ENCODE data around the gene SCIN. TPM values are rescaled to one million over a fixed set of nuclear protein-coding genes. Genes with fewer than 3 reads are reported as not detected.

The SCIN gene
- total and polyA plus RNA-seq, 8 donors, result 2.5 to 49.2 (median 7.3) TPM

- TF ChIP-seq POLR2AphosphoS5 (IDR thresholded peaks at IDR 0.05) (no peak), EP300 (IDR thresholded peaks at IDR 0.05) (no peak), CTCF (IDR thresholded peaks at IDR 0.05) (no peak), POLR2A (IDR thresholded peaks at IDR 0.05) (no peak)
- Histone ChIP-seq H3K27me3 (no peaks in the 10 kb centered on the region), H3K36me3 (no peaks in the 10 kb centered on the region), H3K9me3 (no peaks in the 10 kb centered on the region), H3K4me1 (peaks cover 12 to 23% (median 16%) of the 10 kb centered on the region in 4 donors), H3K4me3 (no peak overlapping the region), H3K27ac (no peak overlapping the region)
- no peak for DNase-seq
- 50 to 60% (median 58%) methylated on average over 7 of the region's 7 CpGs for WGBS, 5 donors
- intact Hi-C loops (cut with DNase I; ENCODE audit: low total_unique reads), result no loop called here
Measured at GRCh38 chr7:12640299-12641096, 70.0 kb downstream of the SCIN start.

- Histone ChIP-seq H3K36me3 (no peaks in the 10 kb centered on the region), H3K4me1 (peaks cover 12 to 23% (median 16%) of the 10 kb centered on the region in 4 donors), H3K4me3 (no peak overlapping the region), H3K27ac (no peak overlapping the region), H3K27me3 (no peaks in the 10 kb centered on the region), H3K9me3 (no peaks in the 10 kb centered on the region)
- TF ChIP-seq CTCF (IDR thresholded peaks at IDR 0.05), result no peak
- no peak for TF ChIP-seq POLR2AphosphoS5 (IDR thresholded peaks at IDR 0.05)
- no peak for TF ChIP-seq POLR2A (IDR thresholded peaks at IDR 0.05)
- TF ChIP-seq EP300 (IDR thresholded peaks at IDR 0.05), result no peak
- intact Hi-C loops (cut with DNase I; ENCODE audit: low total_unique reads), result no loop called here
- 57 to 96% (median 82%) methylated on average over 2 to 3 of the region's 3 CpGs for whole genome bisulfite sequencing, 5 donors
- no peak for DNase-seq
Measured at GRCh38 chr7:12641196-12641595, 70.7 kb downstream of the SCIN start.

GRCh38 chr7:12642508-12642907 lies 72.0 kb downstream of the SCIN start:
- Histone ChIP-seq H3K27me3 (no peaks in the 10 kb centered on the region), H3K4me1 (peaks cover 12 to 28% (median 19%) of the 10 kb centered on the region in 4 donors), H3K27ac (no peak overlapping the region), H3K9me3 (no peaks in the 10 kb centered on the region), H3K4me3 (no peak overlapping the region), H3K36me3 (no peaks in the 10 kb centered on the region)
- WGBS, 5 donors, result 90 to 97% (median 95%) methylated on average over 5 of the region's 5 CpGs
- intact Hi-C loops (cut with DNase I; ENCODE audit: low total_unique reads), result no loop called here
- no peak for DNase-seq
- TF ChIP-seq POLR2AphosphoS5 (IDR thresholded peaks at IDR 0.05) (no peak), CTCF (IDR thresholded peaks at IDR 0.05) (no peak), EP300 (IDR thresholded peaks at IDR 0.05) (no peak), POLR2A (IDR thresholded peaks at IDR 0.05) (no peak)

- intact Hi-C loops (cut with DNase I; ENCODE audit: low total_unique reads), result no loop called here
- no peaks in the 10 kb centered on the region for H3K9me3 ChIP-seq
- no peak for DNase-seq
- no peak overlapping the region for H3K4me3 ChIP-seq
- TF ChIP-seq POLR2AphosphoS5 (IDR thresholded peaks at IDR 0.05) (no peak), POLR2A (IDR thresholded peaks at IDR 0.05) (no peak), EP300 (IDR thresholded peaks at IDR 0.05) (no peak), CTCF (IDR thresholded peaks at IDR 0.05) (no peak)
- H3K27ac ChIP-seq, result peak overlapping the region in 1 of 5 donors; percentile 10
- H3K36me3 ChIP-seq, result no peaks in the 10 kb centered on the region
- no peaks in the 10 kb centered on the region for H3K27me3 ChIP-seq
- peaks cover 7 to 27% (median 14%) of the 10 kb centered on the region in 4 donors for H3K4me1 ChIP-seq
- 71 to 79% (median 76%) methylated on average over 3 of the region's 3 CpGs for WGBS, 5 donors
Measured at GRCh38 chr7:12643001-12643643, 72.6 kb downstream of the SCIN start.
